Neural progenitor cell (in vitro differentiated cells): ENCODE data around the gene STAT4. TPM values are rescaled to one million over a fixed set of nuclear protein-coding genes. Genes with fewer than 3 reads are reported as not detected.
A peak's percentile ranks its signal among the peaks of the same experiment; 100 is the strongest.

Experiments used
- DNase-seq: peaks from one replicate; pipeline ENCODE4 v3.0.0-alpha.2; 2016; ENCODE audit warnings: low spot score
- H2AFZ ChIP-seq: fragments of 200-600 bp; sonication (generic); replicated peaks from 2 replicates; pipeline ENCODE4 v1.6.1; 2016; ENCODE audit warnings: antibody characterized with exemption
- H3F3A ChIP-seq: fragments of 200-600 bp; sonication (generic); 2 replicates; pipeline ENCODE4 v1.6.1; 2016; ENCODE audit warnings: antibody characterized with exemption, low read depth
- H3K27ac ChIP-seq: fragments of 200-600 bp; sonication (generic); 2 replicates; pipeline ENCODE4 v1.5.1; 2016; ENCODE audit warnings: mild to moderate bottlenecking
- H3K27me3 ChIP-seq: fragments of 200-600 bp; sonication (generic); 2 replicates; pipeline ENCODE4 v1.6.1; 2016; ENCODE audit warnings: mild to moderate bottlenecking, moderate library complexity
- H3K36me3 ChIP-seq: fragments of 200-600 bp; sonication (generic); 2 replicates; pipeline ENCODE4 v1.5.1; 2016
- H3K4me1 ChIP-seq: fragments of 200-600 bp; sonication (generic); 2 replicates; pipeline ENCODE4 v1.6.1; 2016; ENCODE audit warnings: mixed run types
- H3K4me2 ChIP-seq: fragments of 200-600 bp; sonication (generic); 2 replicates; pipeline ENCODE4 v1.6.1; 2016
- H3K4me3 ChIP-seq: fragments of 200-600 bp; sonication (generic); 2 replicates; pipeline ENCODE4 v1.5.1; 2016
- H3K79me2 ChIP-seq: fragments of 200-600 bp; sonication (generic); 2 replicates; pipeline ENCODE4 v1.6.1; 2016; ENCODE audit warnings: low read depth
- H3K9ac ChIP-seq: fragments of 200-600 bp; sonication (generic); 2 replicates; pipeline ENCODE4 v1.6.1; 2016
- H3K9me3 ChIP-seq: fragments of 200-600 bp; sonication (generic); 2 replicates; pipeline ENCODE4 v1.5.1; 2016; ENCODE audit warnings: low read depth
- H4K20me1 ChIP-seq: fragments of 200-600 bp; sonication (generic); 2 replicates; pipeline ENCODE4 v1.6.1; 2016; ENCODE audit warnings: low read depth
- H3K27ac Mint-ChIP-seq: 3 replicates; pipeline ENCODE4 v1.8.0; 2021; ENCODE audit warnings: mixed read lengths
- H3K27me3 Mint-ChIP-seq: 2 replicates; pipeline ENCODE4 v1.8.0; 2022; ENCODE audit warnings: low read depth, mild to moderate bottlenecking, inconsistent platforms, moderate library complexity, mixed read lengths; ENCODE audit not compliant: insufficient read depth
- H3K36me3 Mint-ChIP-seq: 3 replicates; pipeline ENCODE4 v1.8.0; 2021; ENCODE audit warnings: mixed read lengths
- H3K4me1 Mint-ChIP-seq: 3 replicates; pipeline ENCODE4 v1.8.0; 2021; ENCODE audit warnings: mixed read lengths
- H3K4me3 Mint-ChIP-seq: 3 replicates; pipeline ENCODE4 v1.8.0; 2021; ENCODE audit warnings: mild to moderate bottlenecking, moderate library complexity, mixed read lengths
- H3K9me3 Mint-ChIP-seq: 3 replicates; pipeline ENCODE4 v1.8.0; 2020; ENCODE audit warnings: mixed read lengths
- CTCF ChIP-seq: fragments of 200-600 bp; sonication (generic); IDR thresholded peaks from 2 replicates; pipeline ENCODE4 v1.5.1; 2017; ENCODE audit warnings: antibody characterized with exemption, mild to moderate bottlenecking
- EZH2 ChIP-seq: fragments of 200-600 bp; sonication (generic); IDR thresholded peaks from 2 replicates; pipeline ENCODE4 v1.6.1; 2017; ENCODE audit warnings: antibody characterized with exemption, mild to moderate bottlenecking, moderate library complexity
- EZH2phosphoT487 ChIP-seq: fragments of 200-600 bp; sonication (generic); IDR thresholded peaks from 2 replicates; pipeline ENCODE4 v1.6.1; 2017; ENCODE audit warnings: antibody characterized with exemption
- total RNA-seq: library from RNA; depleted of rRNA; stranded (reverse); fragments of >200 nt; gene quantifications from 2 replicates; pipeline ENCODE4 v1.2.3, GENCODE V29; 2015; ENCODE audit warnings: low replicate concordance

Gene STAT4
- total RNA-seq, 1 donor from 2014 or later: 0.32 TPM

GRCh38 chr2:191051825-191052778 lies 98.7 kb downstream of the STAT4 start:
- Histone ChIP-seq H3K4me1 (peaks cover 4% of the 10 kb centered on the region), H2AFZ (no peak overlapping the region), H3K4me2 (no peak overlapping the region)

GRCh38 chr2:191051177-191051576 lies 99.6 kb downstream of the STAT4 start:
- Histone ChIP-seq H3K27me3 (no peaks in the 10 kb centered on the region), H3K4me1 (peaks cover 4% of the 10 kb centered on the region), H4K20me1 (no peaks in the 10 kb centered on the region), H3K27ac (no peak overlapping the region), H3K9me3 (no peaks in the 10 kb centered on the region), H3K4me2 (no peak overlapping the region), H2AFZ (no peak overlapping the region), H3K9ac (no peak overlapping the region), H3K79me2 (no peaks in the 10 kb centered on the region), H3K36me3 (no peaks in the 10 kb centered on the region), H3F3A (no peaks in the 10 kb centered on the region), H3K4me3 (no peak overlapping the region)
- Mint-ChIP-seq H3K4me3 (no peak overlapping the region), H3K4me1 (peaks cover 11% of the 10 kb centered on the region), H3K27me3 (no peaks in the 10 kb centered on the region), H3K36me3 (no peaks in the 10 kb centered on the region), H3K9me3 (no peaks in the 10 kb centered on the region), H3K27ac (no peak overlapping the region)
- no peak for DNase-seq
- TF ChIP-seq EZH2phosphoT487 (no peak), CTCF (no peak), EZH2 (no peak)

More at GRCh38 chr2:191051825-191052778, 98.7 kb downstream of the STAT4 start:
- no peak overlapping the region for H3K9ac ChIP-seq
- no peak overlapping the region for H3K4me3 Mint-ChIP-seq
- H3K4me3 ChIP-seq: no peak overlapping the region
- peak; percentile 57 for DNase-seq
- H3K27ac Mint-ChIP-seq: no peak overlapping the region
- no peak overlapping the region for H3K27ac ChIP-seq
- H3F3A ChIP-seq: no peaks in the 10 kb centered on the region
- H3K27me3 Mint-ChIP-seq: no peaks in the 10 kb centered on the region
- no peaks in the 10 kb centered on the region for H3K36me3 Mint-ChIP-seq
- H3K79me2 ChIP-seq: no peaks in the 10 kb centered on the region
- no peaks in the 10 kb centered on the region for H3K9me3 ChIP-seq
- no peak for TF ChIP-seq EZH2
- TF ChIP-seq EZH2phosphoT487: no peak
- TF ChIP-seq CTCF: peak; percentile 76
- H3K9me3 Mint-ChIP-seq: no peaks in the 10 kb centered on the region
- no peaks in the 10 kb centered on the region for H4K20me1 ChIP-seq
- H3K36me3 ChIP-seq: no peaks in the 10 kb centered on the region
- H3K27me3 ChIP-seq: no peaks in the 10 kb centered on the region
- peaks cover 11% of the 10 kb centered on the region for H3K4me1 Mint-ChIP-seq

GRCh38 chr2:191050640-191050987 lies 100.2 kb downstream of the STAT4 start:
- TF ChIP-seq EZH2: no peak
- no peak for TF ChIP-seq CTCF
- no peak for TF ChIP-seq EZH2phosphoT487
- Histone ChIP-seq H4K20me1 (no peaks in the 10 kb centered on the region), H3K27me3 (no peaks in the 10 kb centered on the region), H3K4me2 (no peak overlapping the region), H3K79me2 (no peaks in the 10 kb centered on the region), H3K9me3 (no peaks in the 10 kb centered on the region), H3K4me1 (peaks cover 4% of the 10 kb centered on the region), H3K27ac (no peak overlapping the region), H3F3A (no peaks in the 10 kb centered on the region), H3K36me3 (no peaks in the 10 kb centered on the region), H2AFZ (no peak overlapping the region), H3K9ac (no peak overlapping the region), H3K4me3 (no peak overlapping the region)
- Mint-ChIP-seq H3K4me3 (no peak overlapping the region), H3K27ac (no peak overlapping the region), H3K36me3 (no peaks in the 10 kb centered on the region), H3K27me3 (no peaks in the 10 kb centered on the region), H3K4me1 (peaks cover 11% of the 10 kb centered on the region), H3K9me3 (no peaks in the 10 kb centered on the region)
- DNase-seq: no peak
